Lower lobe of right lung (tissue), 2 donors: ENCODE measurements around the gene PIAS1. TPM values are rescaled to one million over a fixed set of nuclear protein-coding genes. Genes with fewer than 3 reads are reported as not detected.
"Not testable (repeated sequence)": the region's sequence is repeated elsewhere in the genome, so short reads cannot be mapped to it uniquely, and the experiment has no call there.

Source experiments
- ATAC-seq, 2 donors: fragments of 200-7000 bp; cut with Tn5 transposase; one replicate each; pipeline ENCODE4 v1.9.1; 2020 to 2022; ENCODE audit warnings: mild to moderate bottlenecking in 2 of 2, moderate library complexity in 2 of 2
- DNase-seq: peaks from one replicate; pipeline ENCODE4 v3.0.0-alpha.2; 2020
- H3K27ac ChIP-seq: fragments of 200-600 bp; one replicate; pipeline ENCODE4 v1.8.0; 2022
- H3K27me3 ChIP-seq: fragments of 200-600 bp; one replicate; pipeline ENCODE4 v1.8.0; 2022; ENCODE audit warnings: low read depth
- H3K36me3 ChIP-seq: fragments of 200-600 bp; one replicate; pipeline ENCODE4 v1.8.0; 2022; ENCODE audit warnings: mild to moderate bottlenecking
- H3K4me1 ChIP-seq: fragments of 200-600 bp; one replicate; pipeline ENCODE4 v1.8.0; 2022
- H3K4me3 ChIP-seq: fragments of 200-600 bp; one replicate; pipeline ENCODE4 v1.8.0; 2022; ENCODE audit warnings: mild to moderate bottlenecking
- H3K9me3 ChIP-seq: fragments of 200-600 bp; one replicate; pipeline ENCODE4 v1.8.0; 2022
- intact Hi-C: fragments of 100-400 bp; cut with DNase I; formaldehyde crosslinking; loops from one replicate; pipeline ENCODE4 v1.11.0; 2022
- total RNA-seq: library from RNA; stranded (reverse); fragmentation: NEBNext Ultra II Directional; extraction: Animal tissue kit (Norgen Biotek cat#: 25700); gene quantifications from one replicate; pipeline ENCODE4 v1.2.1, GENCODE V29; 2021
- TF ChIP-seq, protein P1 (sequence below): fragments of 200-600 bp; IDR thresholded peaks from one replicate; pipeline ENCODE4 v1.8.0; 2022; ENCODE audit warnings: antibody characterized with exemption, mild to moderate bottlenecking
- donor health status: DM: no; HTN: yes; CAD: no; lungs with severe emphysema.

PIAS1 gene
- total RNA-seq, 1 donor from 2014 or later, result 73.1 TPM

- H3K36me3 ChIP-seq, result peaks cover 14% of the 10 kb centered on the region
- no peaks in the 10 kb centered on the region for H3K4me1 ChIP-seq
- no peak overlapping the region for H3K4me3 ChIP-seq
- DNase-seq, result no peak
- H3K27me3 ChIP-seq, result no peaks in the 10 kb centered on the region
- TF ChIP-seq, protein P1, sequence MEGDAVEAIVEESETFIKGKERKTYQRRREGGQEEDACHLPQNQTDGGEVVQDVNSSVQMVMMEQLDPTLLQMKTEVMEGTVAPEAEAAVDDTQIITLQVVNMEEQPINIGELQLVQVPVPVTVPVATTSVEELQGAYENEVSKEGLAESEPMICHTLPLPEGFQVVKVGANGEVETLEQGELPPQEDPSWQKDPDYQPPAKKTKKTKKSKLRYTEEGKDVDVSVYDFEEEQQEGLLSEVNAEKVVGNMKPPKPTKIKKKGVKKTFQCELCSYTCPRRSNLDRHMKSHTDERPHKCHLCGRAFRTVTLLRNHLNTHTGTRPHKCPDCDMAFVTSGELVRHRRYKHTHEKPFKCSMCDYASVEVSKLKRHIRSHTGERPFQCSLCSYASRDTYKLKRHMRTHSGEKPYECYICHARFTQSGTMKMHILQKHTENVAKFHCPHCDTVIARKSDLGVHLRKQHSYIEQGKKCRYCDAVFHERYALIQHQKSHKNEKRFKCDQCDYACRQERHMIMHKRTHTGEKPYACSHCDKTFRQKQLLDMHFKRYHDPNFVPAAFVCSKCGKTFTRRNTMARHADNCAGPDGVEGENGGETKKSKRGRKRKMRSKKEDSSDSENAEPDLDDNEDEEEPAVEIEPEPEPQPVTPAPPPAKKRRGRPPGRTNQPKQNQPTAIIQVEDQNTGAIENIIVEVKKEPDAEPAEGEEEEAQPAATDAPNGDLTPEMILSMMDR, result no peak
- no peaks in the 10 kb centered on the region for H3K9me3 ChIP-seq
- ATAC-seq, result no peak
- no peak overlapping the region for H3K27ac ChIP-seq
- intact Hi-C loops, result no loop called here
Measured at GRCh38 chr15:68220967-68221366, 166.9 kb downstream of the PIAS1 start.

GRCh38 chr15:68221530-68222431, 167.7 kb downstream of the PIAS1 start:
- not testable (repeated sequence) for DNase-seq

DNA sequence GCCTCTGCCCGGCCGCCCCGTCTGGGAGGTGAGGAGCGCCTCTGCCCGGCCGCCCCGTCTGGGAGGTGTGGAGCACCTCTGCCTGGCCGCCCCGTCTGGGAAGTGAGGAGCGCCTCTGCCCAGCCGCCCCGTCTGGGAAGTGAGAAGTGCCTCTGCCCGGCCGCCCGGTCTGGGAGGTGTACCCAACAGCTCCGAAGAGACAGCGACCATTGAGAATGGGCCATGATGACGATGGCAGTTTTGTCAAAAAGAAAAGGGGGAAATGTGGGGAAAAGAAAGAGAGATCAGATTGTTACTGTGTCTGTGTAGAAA, 168.3 kb downstream of the PIAS1 start:
- H3K4me1 ChIP-seq, intact Hi-C loops, DNase-seq, H3K27ac ChIP-seq, H3K4me3 ChIP-seq, H3K9me3 ChIP-seq, H3K36me3 ChIP-seq, ATAC-seq, H3K27me3 ChIP-seq: not testable (repeated sequence)

More at GRCh38 chr15:68221530-68222431, 167.7 kb downstream of the PIAS1 start:
- H3K9me3 ChIP-seq, intact Hi-C loops, ATAC-seq, H3K27me3 ChIP-seq, H3K4me3 ChIP-seq, H3K27ac ChIP-seq, H3K4me1 ChIP-seq: not testable (repeated sequence)
- H3K36me3 ChIP-seq, result peaks cover 11% of the 10 kb centered on the region

DNA sequence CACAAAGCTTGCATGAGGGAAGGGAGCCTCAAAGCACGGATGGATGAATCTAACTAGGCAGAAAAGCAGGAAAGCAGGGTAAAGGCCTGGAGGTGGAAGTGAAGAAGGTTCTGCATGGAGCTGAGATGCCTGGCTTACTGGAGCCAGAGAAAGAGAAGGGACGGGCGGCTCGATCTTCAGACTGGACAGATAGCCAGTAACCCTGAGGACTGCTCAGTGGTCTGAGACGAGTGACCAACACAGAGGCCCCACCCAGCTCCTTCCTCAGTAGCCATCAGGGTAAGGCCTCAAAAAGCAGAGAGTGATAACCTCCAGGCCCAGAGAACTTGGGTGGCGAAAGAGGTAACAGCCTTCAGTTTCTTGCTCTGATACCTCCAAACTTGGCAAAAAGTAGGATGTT, 169.1 kb downstream of the PIAS1 start:
- peaks cover 2% of the 10 kb centered on the region for H3K36me3 ChIP-seq
- intact Hi-C loops, result no loop called here
- no peak for DNase-seq
- ATAC-seq, result no peak
- no peaks in the 10 kb centered on the region for H3K9me3 ChIP-seq
- peaks cover 7% of the 10 kb centered on the region for H3K4me1 ChIP-seq
- no peak overlapping the region for H3K27ac ChIP-seq
- no peaks in the 10 kb centered on the region for H3K27me3 ChIP-seq
- TF ChIP-seq, protein P1, result no peak
- no peak overlapping the region for H3K4me3 ChIP-seq

DNA sequence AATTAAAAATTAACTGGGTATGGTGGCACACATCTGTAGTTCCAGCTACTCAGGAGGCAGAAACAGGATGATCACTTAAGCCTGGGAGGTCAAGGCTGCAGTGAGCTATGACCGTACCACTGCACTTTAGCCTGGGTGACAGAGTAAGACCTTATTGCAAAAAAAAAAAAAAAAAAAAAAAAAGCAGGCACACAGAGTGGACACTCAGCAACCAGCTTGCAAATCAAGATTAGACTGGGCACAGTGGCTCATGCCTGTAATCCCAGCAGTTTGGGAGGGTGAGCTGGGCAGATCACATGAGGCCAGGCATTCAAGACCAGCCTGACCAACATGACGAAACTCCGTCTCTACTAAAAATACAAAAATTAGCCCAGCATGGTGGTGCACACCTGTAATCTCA, 170.0 kb downstream of the PIAS1 start:
- no peaks in the 10 kb centered on the region for H3K9me3 ChIP-seq
- TF ChIP-seq, protein P1, result no peak
- no peak overlapping the region for H3K27ac ChIP-seq
- ATAC-seq (no peak), DNase-seq (no peak)
- no peaks in the 10 kb centered on the region for H3K27me3 ChIP-seq
- H3K36me3 ChIP-seq, result no peaks in the 10 kb centered on the region
- H3K4me3 ChIP-seq, result no peak overlapping the region
- intact Hi-C loops, result no loop called here
- H3K4me1 ChIP-seq, result peaks cover 14% of the 10 kb centered on the region

DNA sequence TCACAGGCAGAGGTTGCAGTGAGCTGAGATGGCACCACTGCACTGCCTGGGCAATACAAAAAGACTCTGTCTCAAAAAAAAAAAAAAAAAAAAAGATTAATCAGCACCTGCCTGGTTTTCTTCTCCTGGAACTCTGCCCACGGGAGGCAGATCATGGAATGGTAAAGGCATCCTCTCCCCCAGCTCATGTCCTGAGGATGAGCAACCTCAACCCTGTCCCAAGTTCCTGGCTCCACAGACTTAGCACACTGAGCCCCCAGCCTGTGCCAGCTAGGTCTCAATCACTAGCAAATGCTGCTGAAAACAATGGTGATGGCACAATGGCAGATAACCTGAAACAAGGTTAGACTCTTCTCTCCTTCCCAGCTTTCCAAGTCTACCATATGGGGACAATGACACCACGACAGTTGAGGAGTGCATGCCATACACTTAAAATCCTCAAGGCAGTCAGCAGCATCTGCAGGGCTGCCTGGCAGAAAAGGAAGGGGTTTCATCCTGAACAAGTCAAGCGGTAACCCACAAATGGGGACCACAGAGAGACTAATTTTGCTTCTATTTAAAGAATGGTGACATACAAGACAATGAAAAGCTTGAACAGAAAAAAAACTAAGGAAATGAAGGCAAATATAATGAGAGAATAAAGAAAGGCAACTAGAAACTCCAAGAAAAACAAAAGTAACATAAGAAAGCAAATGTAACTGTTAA, 170.6 kb downstream of the PIAS1 start:
- no peak for ATAC-seq
- TF ChIP-seq, protein P1, result no peak
- Histone ChIP-seq H3K4me1 (peaks cover 14% of the 10 kb centered on the region), H3K27ac (no peak overlapping the region), H3K9me3 (no peaks in the 10 kb centered on the region), H3K4me3 (no peak overlapping the region), H3K27me3 (no peaks in the 10 kb centered on the region), H3K36me3 (no peaks in the 10 kb centered on the region)
- intact Hi-C loops, result no loop called here
- no peak for DNase-seq

GRCh38 chr15:68225442-68225841, 171.3 kb downstream of the PIAS1 start:
- H3K27ac ChIP-seq, H3K27me3 ChIP-seq, H3K4me3 ChIP-seq, H3K9me3 ChIP-seq, H3K36me3 ChIP-seq, ATAC-seq, DNase-seq, intact Hi-C loops: not testable (repeated sequence)
- H3K4me1 ChIP-seq, result peaks cover 18% of the 10 kb centered on the region
